T-helper 2 cell (primary cell): ENCODE results near the gene TMEM171.
A peak's percentile ranks its signal among the peaks of the same experiment; 100 is the strongest.

ENCODE experiments used
- DNase-seq, 5 experiments: peaks; one replicate each; pipeline versions ENCODE4 v3.0.0 to v3.0.0-alpha.2; 2012 to 2022

The TMEM171 gene

GRCh38 chr5:73152411-73153388 lies 32.3 kb downstream of the TMEM171 start:
- no peak for DNase-seq

- no peak for DNase-seq
Observed at GRCh38 chr5:73153513-73153912, 33.1 kb downstream of the TMEM171 start.

GRCh38 chr5:73154208-73155006 lies 34.0 kb downstream of the TMEM171 start:
- no peak for DNase-seq

GRCh38 chr5:73155271-73156222 lies 35.2 kb downstream of the TMEM171 start:
- no peak for DNase-seq

GRCh38 chr5:73157414-73158303 lies 37.3 kb downstream of the TMEM171 start:
- DNase-seq = no peak

GRCh38 chr5:73158313-73158712 lies 37.9 kb downstream of the TMEM171 start:
- no peak for DNase-seq

- DNase-seq = peak in 3 of 5 experiments; percentile 41 to 95 (median 46)
Observed at GRCh38 chr5:73160239-73160671, 39.9 kb downstream of the TMEM171 start.

- peak in 2 of 5 experiments; percentile 12 to 17 for DNase-seq
Observed at GRCh38 chr5:73170522-73170921, 50.1 kb downstream of the TMEM171 start.

GRCh38 chr5:73171495-73171894 lies 51.1 kb downstream of the TMEM171 start:
- DNase-seq = no peak

GRCh38 chr5:73172951-73173350 lies 52.6 kb downstream of the TMEM171 start, which contains the start of gene TMEM174:
TMEM174 (plus strand) TSS chr5:73173193; CDS start chr5:73173244, 51 bp downstream.
- no peak for DNase-seq

- no peak for DNase-seq
Observed at GRCh38 chr5:73174100-73174815, 53.9 kb downstream of the TMEM171 start.

GRCh38 chr5:73176250-73176649 lies 55.9 kb downstream of the TMEM171 start:
- no peak for DNase-seq

- peak in 1 of 5 experiments; percentile 7 for DNase-seq
Observed at GRCh38 chr5:73178265-73178664, 57.9 kb downstream of the TMEM171 start.

- no peak for DNase-seq
Observed at GRCh38 chr5:73179730-73180129, 59.4 kb downstream of the TMEM171 start.

GRCh38 chr5:73180566-73180965 lies 60.2 kb downstream of the TMEM171 start:
- DNase-seq = no peak
